GM12878 (cell line): ENCODE measurements around the gene PRKRIP1. TPM values are rescaled to one million over a fixed set of nuclear protein-coding genes. Genes with fewer than 3 reads are reported as not detected.

Experiments used
- ATAC-seq: fragments of 200-7000 bp; cut with Tn5 transposase; 3 replicates; pipeline ENCODE4 v1.9.1; 2020; ENCODE audit warnings: mild to moderate bottlenecking, moderate library complexity
- BruUV-seq: library from RNA; stranded (reverse); fragments of 400-500 nt; replicated peaks from 2 replicates; lab custom pipeline; 2021; lab: Mats Ljungman, UMichigan
- CTCF ChIA-PET: fragments of 300-600 bp; sonication (Branson Sonifier 250); formaldehyde crosslinking; extraction: SDS; loops from one replicate; lab custom pipeline; 2021; ENCODE audit warnings: inconsistent platforms; lab: Yijun Ruan, JAX
- POLR2A ChIA-PET: fragments of 350-600 bp; formaldehyde crosslinking; extraction: SDS; loops from one replicate; lab custom pipeline; 2021; ENCODE audit warnings: inconsistent platforms; lab: Charles Lee
- RAD21 ChIA-PET: fragments of 300-600 bp; sonication (Branson Sonifier 250); formaldehyde crosslinking; loops from one replicate; lab custom pipeline; 2023; ENCODE audit warnings: antibody characterized with exemption; ENCODE audit not compliant: unreplicated experiment; lab: Charles Lee
- SMC1A ChIA-PET: fragments of 300-600 bp; sonication (Branson Sonifier 250); formaldehyde crosslinking; loops from one replicate; lab custom pipeline; 2023; ENCODE audit not compliant: unreplicated experiment, uncharacterized antibody; lab: Charles Lee
- DNase-seq: peaks from one replicate; pipeline ENCODE4 v3.0.0-alpha.2; 2011; ENCODE audit warnings: low read depth, low spot score
- FAIRE-seq: peaks from 3 replicates; lab custom pipeline; 2011; peaks lifted over from hg19 to GRCh38; lab: Jason Lieb, UNC
- H2AFZ ChIP-seq: 2 replicates; pipeline ENCODE4 v1.6.0; 2011; ENCODE audit warnings: low read depth, low read length, control low read depth; ENCODE audit not compliant: control insufficient read depth
- H3K27ac ChIP-seq: 2 replicates; pipeline ENCODE4 v1.5.1; 2011; ENCODE audit warnings: control low read depth; ENCODE audit not compliant: control insufficient read depth, insufficient read depth
- H3K27me3 ChIP-seq, 2 experiments: replicated peaks in 1 of 2; 2 replicates each; pipeline versions ENCODE4 v1.6.0 to v1.6.1; 2011; ENCODE audit warnings: low read length in 1 of 2; ENCODE audit not compliant: control insufficient read depth in 2 of 2, insufficient read depth in 2 of 2
- H3K36me3 ChIP-seq, 2 experiments: 2 replicates each; pipeline ENCODE4 v1.5.1; 2011; ENCODE audit warnings: low read length in 1 of 2; ENCODE audit not compliant: control insufficient read depth in 2 of 2, insufficient read depth in 2 of 2
- H3K4me1 ChIP-seq: 2 replicates; pipeline ENCODE4 v1.6.1; 2011; ENCODE audit warnings: mild to moderate bottlenecking, low read length, moderate library complexity, mixed read lengths; ENCODE audit not compliant: control insufficient read depth, insufficient read depth
- H3K4me2 ChIP-seq: 2 replicates; pipeline ENCODE4 v1.6.0; 2011; ENCODE audit warnings: control low read depth; ENCODE audit not compliant: control insufficient read depth, insufficient read depth
- H3K4me3 ChIP-seq: fragments of 200-600 bp; sonication (generic); 2 replicates; pipeline ENCODE4 v1.5.1; 2016
- H3K79me2 ChIP-seq: 2 replicates; pipeline ENCODE4 v1.6.0; 2011; ENCODE audit warnings: low read length; ENCODE audit not compliant: control insufficient read depth, insufficient read depth
- H3K9ac ChIP-seq: 2 replicates; pipeline ENCODE4 v1.8.0; 2011; ENCODE audit warnings: low read length, control low read depth, mixed read lengths; ENCODE audit not compliant: control insufficient read depth, insufficient read depth
- H3K9me3 ChIP-seq: replicated peaks from 3 replicates; pipeline ENCODE4 v1.5.1; 2011; ENCODE audit warnings: mild to moderate bottlenecking, low read length; ENCODE audit not compliant: control insufficient read depth, insufficient read depth
- H4K20me1 ChIP-seq: 2 replicates; pipeline ENCODE4 v1.6.0; 2011; ENCODE audit not compliant: control insufficient read depth, insufficient read depth
- CHD1 ChIP-seq: IDR thresholded peaks from 2 replicates; pipeline ENCODE4 v1.6.1; 2012; ENCODE audit warnings: low read depth, low read length, improper control_type of control experiment
- EED ChIP-seq: sonication (generic); IDR thresholded peaks from 2 replicates; pipeline ENCODE4 v1.6.1; 2016; ENCODE audit warnings: antibody characterized with exemption, low read depth
- IKZF1 ChIP-seq: fragments of 450-650 bp; conservative IDR thresholded peaks from 2 replicates; pipeline ENCODE4 v1.6.1; 2017; ENCODE audit warnings: antibody characterized with exemption, mild to moderate bottlenecking
- IKZF2 ChIP-seq, 2 experiments: fragments of 450-650 bp; IDR thresholded peaks; 2 replicates each; pipeline ENCODE4 v1.6.1; 2017; ENCODE audit warnings: mild to moderate bottlenecking in 2 of 2, moderate library complexity in 2 of 2
- MTA3 ChIP-seq: IDR thresholded peaks from 2 replicates; pipeline ENCODE4 v1.6.1; 2012; ENCODE audit warnings: low read length, inconsistent platforms, borderline replicate concordance
- RAD21 ChIP-seq: IDR thresholded peaks from 2 replicates; pipeline ENCODE4 v1.6.1; 2011; ENCODE audit warnings: mild to moderate bottlenecking, low read depth, low read length, moderate library complexity; ENCODE audit not compliant: insufficient read depth
- RELA ChIP-seq: fragments of 450-650 bp; IDR thresholded peaks from 2 replicates; pipeline ENCODE4 v1.8.0; 2014; ENCODE audit warnings: borderline replicate concordance; ENCODE audit not compliant: partially characterized antibody
- SIN3A ChIP-seq: IDR thresholded peaks from 2 replicates; pipeline ENCODE4 v1.6.1; 2012; ENCODE audit warnings: low read depth, low read length, improper control_type of control experiment
- SMC3 ChIP-seq: IDR thresholded peaks from 2 replicates; pipeline ENCODE4 v1.6.1; 2011; ENCODE audit warnings: low read length, improper control_type of control experiment, borderline replicate concordance
- TCF12 ChIP-seq: IDR thresholded peaks from 2 replicates; pipeline ENCODE4 v1.6.1; 2011; ENCODE audit warnings: low read depth, mild to moderate bottlenecking, low read length
- WRNIP1 ChIP-seq: IDR thresholded peaks from 2 replicates; pipeline ENCODE4 v1.6.1; 2011; ENCODE audit warnings: low read depth, low read length, improper control_type of control experiment, borderline replicate concordance
- ZSCAN29 ChIP-seq: fragments of 450-650 bp; IDR thresholded peaks from 2 replicates; pipeline ENCODE4 v1.6.1; 2017; ENCODE audit warnings: mild to moderate bottlenecking, moderate library complexity
- WGBS: methylation state at CpG from one replicate; pipeline ENCODE4 v1.1.6; 2016; ENCODE audit warnings: low lambda C conversion rate; ENCODE audit not compliant: insufficient replicate concordance, insufficient coverage; ENCODE audit errors: missing lambda C conversion rate; 5-methylcytosine and 5-hydroxymethylcytosine counted together
- in situ Hi-C: fragments of 300-500 bp; cut with MboI; formaldehyde crosslinking; loops from 9 replicates; pipeline ENCODE4 v1.14.3; 2018; ENCODE audit warnings: mixed read lengths
- intact Hi-C: fragments of 100-400 bp; cut with micrococcal nuclease; formaldehyde crosslinking; loops from one replicate; pipeline ENCODE4 v1.14.2; 2022; ENCODE audit not compliant: unreplicated experiment
- polyA plus RNA-seq, 11 experiments: library from polyadenylated mRNA; depleted of rRNA in 4 of 11; unstranded in 6 of 11; stranded (reverse) in 5 of 11; fragments of >200 nt; fragmentation: Nextera tagmentation in 4 of 11; fragmentation: Illumina TruSeq in 1 of 11; extraction: Ambion mirVana in 4 of 11; extraction: Trizol in 1 of 11; gene quantifications; 1 replicate in 1 of 11; 2 replicates in 10 of 11; pipeline versions ENCODE4 v1.2.1 to v1.2.3, GENCODE V29; 2011 to 2016; ENCODE audit warnings: inconsistent platforms in 2 of 11, missing spikeins in 2 of 11, low read depth in 1 of 11
- total RNA-seq, 4 experiments: library from RNA; depleted of rRNA in 3 of 4; stranded (reverse); fragments of >200 nt in 3 of 4; fragmentation: Illumina TruSeq in 1 of 4; extraction: Trizol in 1 of 4; gene quantifications; 2 replicates each; pipeline versions ENCODE4 v1.2.1 to v1.2.3, GENCODE V29; 2013 to 2021
- TF ChIP-seq, protein P1 (sequence below): fragments of 450-650 bp; IDR thresholded peaks from 2 replicates; pipeline ENCODE4 v1.6.1; 2017; ENCODE audit warnings: mild to moderate bottlenecking, moderate library complexity
- TF ChIP-seq, protein P2 (sequence below): IDR thresholded peaks from 2 replicates; pipeline ENCODE4 v1.6.1; 2012; ENCODE audit warnings: low read depth, low read length, improper control_type of control experiment
- TF ChIP-seq, protein P3 (sequence below): fragments of 450-650 bp; IDR thresholded peaks from 2 replicates; pipeline ENCODE4 v1.6.1; 2017; ENCODE audit warnings: mild to moderate bottlenecking, low read depth, inconsistent platforms; ENCODE audit not compliant: poor library complexity, severe bottlenecking

Gene PRKRIP1
- total and polyA plus RNA-seq, 10 of the 15 experiments (the other 5 are each of a cell fraction or from before 2014, with no cell fraction given): 17.0 to 38.4 (median 25.5) TPM

DNA sequence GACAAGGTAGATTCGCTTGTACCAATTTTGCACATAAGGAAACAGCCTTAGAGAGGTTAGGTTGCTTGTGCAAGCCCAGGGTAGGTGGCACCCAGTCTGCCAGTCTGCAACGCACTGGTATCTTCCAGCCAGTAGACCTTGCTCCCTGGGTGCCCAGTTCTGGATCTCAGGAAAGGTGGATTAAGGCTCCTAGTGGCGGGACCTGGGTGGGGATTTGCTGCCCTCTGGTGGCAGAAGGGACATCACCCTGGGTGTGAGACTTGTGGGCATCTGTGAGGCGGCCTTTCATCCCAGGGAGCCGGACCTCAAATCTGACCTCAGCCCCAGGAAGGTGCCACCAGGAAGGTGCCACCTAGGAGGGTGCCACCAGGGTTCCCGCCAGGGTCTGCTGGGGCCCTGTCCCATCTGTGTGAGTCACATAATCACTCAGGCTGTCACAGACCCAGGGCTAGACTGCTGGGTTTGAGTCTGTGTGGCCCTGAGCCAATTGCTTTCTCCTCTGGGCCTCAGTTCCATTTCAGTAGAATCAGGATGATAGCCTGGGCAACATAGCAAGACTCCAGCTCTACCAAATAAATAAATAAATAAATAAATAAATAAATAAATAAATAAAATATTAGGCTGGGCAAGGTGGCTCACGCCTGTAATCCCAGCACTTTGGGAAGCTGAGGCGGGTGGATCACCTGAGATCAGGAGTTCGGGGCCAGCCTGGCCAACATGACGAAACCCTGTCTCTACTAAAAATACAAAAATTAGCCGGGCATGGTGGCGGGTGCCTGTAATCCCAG, 5.3 kb upstream of the PRKRIP1 start:
- peak; percentile 92 for ATAC-seq
- in situ Hi-C loops: loop anchor here (5.0 kb wide), 2 partner anchors 109 to 849 kb away; no protein-coding TSS in a partner anchor
- WGBS: 53% methylated on average over 12 of the region's 12 CpGs
- FAIRE-seq: peak; percentile 85
- no peaks in the 10 kb centered on the region for H3K9me3 ChIP-seq
- no TSS peak for BruUV-seq
- intact Hi-C loops: loop anchor here (1.0 to 10.0 kb wide), 2 partner anchors 112 to 846 kb away; no protein-coding TSS in a partner anchor
- ChIA-PET RAD21 (interaction anchor here (0.7 to 9.0 kb wide), 5 partner anchors 59 to 701 kb away, joined by 3 to 79 read pairs (median 4); no protein-coding TSS in a partner anchor), CTCF (interaction anchor here (0.6 to 13.5 kb wide), 25 partner anchors 10 to 793 kb away, joined by 3 to 205 read pairs (median 3); partner anchors contain the start of gene SH2B2), SMC1A (interaction anchor here (0.7 to 9.2 kb wide), 3 partner anchors 101 to 117 kb away, joined by 3 to 122 read pairs (median 6); no protein-coding TSS in a partner anchor), POLR2A (interaction anchor here (0.9 kb wide), 1 partner anchor 75 kb away, joined by 3 read pairs; no protein-coding TSS in a partner anchor)
- DNase-seq: no peak
- H4K20me1 ChIP-seq: no peaks in the 10 kb centered on the region
- H3K4me1 ChIP-seq: peaks cover 16% of the 10 kb centered on the region
- H3K27me3 ChIP-seq: no peaks in the 10 kb centered on the region
- H3K79me2 ChIP-seq: peaks cover 4% of the 10 kb centered on the region
- H3K9ac ChIP-seq: no peak overlapping the region
- peaks cover 3 to 22% of the 10 kb centered on the region in 2 experiments for H3K36me3 ChIP-seq
- H3K4me2 ChIP-seq: no peak overlapping the region
- H3K4me3 ChIP-seq: no peak overlapping the region
- no peak overlapping the region; the same call in 1 of the 2 replicates for H2AFZ ChIP-seq
- no peak overlapping the region for H3K27ac ChIP-seq
- TF ChIP-seq EED: peak; percentile 58
- TF ChIP-seq CHD1: no peak
- no peak for TF ChIP-seq SIN3A
- TF ChIP-seq IKZF2 (IDR thresholded peaks at IDR 0.05): peak; percentile 20 to 49; a peak in 2 of 4 replicates
- TF ChIP-seq, protein P1, sequence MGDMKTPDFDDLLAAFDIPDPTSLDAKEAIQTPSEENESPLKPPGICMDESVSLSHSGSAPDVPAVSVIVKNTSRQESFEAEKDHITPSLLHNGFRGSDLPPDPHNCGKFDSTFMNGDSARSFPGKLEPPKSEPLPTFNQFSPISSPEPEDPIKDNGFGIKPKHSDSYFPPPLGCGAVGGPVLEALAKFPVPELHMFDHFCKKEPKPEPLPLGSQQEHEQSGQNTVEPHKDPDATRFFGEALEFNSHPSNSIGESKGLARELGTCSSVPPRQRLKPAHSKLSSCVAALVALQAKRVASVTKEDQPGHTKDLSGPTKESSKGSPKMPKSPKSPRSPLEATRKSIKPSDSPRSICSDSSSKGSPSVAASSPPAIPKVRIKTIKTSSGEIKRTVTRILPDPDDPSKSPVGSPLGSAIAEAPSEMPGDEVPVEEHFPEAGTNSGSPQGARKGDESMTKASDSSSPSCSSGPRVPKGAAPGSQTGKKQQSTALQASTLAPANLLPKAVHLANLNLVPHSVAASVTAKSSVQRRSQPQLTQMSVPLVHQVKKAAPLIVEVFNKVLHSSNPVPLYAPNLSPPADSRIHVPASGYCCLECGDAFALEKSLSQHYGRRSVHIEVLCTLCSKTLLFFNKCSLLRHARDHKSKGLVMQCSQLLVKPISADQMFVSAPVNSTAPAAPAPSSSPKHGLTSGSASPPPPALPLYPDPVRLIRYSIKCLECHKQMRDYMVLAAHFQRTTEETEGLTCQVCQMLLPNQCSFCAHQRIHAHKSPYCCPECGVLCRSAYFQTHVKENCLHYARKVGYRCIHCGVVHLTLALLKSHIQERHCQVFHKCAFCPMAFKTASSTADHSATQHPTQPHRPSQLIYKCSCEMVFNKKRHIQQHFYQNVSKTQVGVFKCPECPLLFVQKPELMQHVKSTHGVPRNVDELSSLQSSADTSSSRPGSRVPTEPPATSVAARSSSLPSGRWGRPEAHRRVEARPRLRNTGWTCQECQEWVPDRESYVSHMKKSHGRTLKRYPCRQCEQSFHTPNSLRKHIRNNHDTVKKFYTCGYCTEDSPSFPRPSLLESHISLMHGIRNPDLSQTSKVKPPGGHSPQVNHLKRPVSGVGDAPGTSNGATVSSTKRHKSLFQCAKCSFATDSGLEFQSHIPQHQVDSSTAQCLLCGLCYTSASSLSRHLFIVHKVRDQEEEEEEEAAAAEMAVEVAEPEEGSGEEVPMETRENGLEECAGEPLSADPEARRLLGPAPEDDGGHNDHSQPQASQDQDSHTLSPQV: no peak
- peak; percentile 72 for TF ChIP-seq IKZF1
- TF ChIP-seq RAD21: peak; percentile 91
- 0 out of 2 replicates have a peak, but pooled peaks have one; percentile 16 for TF ChIP-seq ZSCAN29
- TF ChIP-seq TCF12: 0 out of 2 replicates have a peak, but pooled peaks have one; percentile 7
- TF ChIP-seq, protein P2, sequence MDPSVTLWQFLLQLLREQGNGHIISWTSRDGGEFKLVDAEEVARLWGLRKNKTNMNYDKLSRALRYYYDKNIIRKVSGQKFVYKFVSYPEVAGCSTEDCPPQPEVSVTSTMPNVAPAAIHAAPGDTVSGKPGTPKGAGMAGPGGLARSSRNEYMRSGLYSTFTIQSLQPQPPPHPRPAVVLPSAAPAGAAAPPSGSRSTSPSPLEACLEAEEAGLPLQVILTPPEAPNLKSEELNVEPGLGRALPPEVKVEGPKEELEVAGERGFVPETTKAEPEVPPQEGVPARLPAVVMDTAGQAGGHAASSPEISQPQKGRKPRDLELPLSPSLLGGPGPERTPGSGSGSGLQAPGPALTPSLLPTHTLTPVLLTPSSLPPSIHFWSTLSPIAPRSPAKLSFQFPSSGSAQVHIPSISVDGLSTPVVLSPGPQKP: no peak
- no peak for TF ChIP-seq WRNIP1
- TF ChIP-seq, protein P3, sequence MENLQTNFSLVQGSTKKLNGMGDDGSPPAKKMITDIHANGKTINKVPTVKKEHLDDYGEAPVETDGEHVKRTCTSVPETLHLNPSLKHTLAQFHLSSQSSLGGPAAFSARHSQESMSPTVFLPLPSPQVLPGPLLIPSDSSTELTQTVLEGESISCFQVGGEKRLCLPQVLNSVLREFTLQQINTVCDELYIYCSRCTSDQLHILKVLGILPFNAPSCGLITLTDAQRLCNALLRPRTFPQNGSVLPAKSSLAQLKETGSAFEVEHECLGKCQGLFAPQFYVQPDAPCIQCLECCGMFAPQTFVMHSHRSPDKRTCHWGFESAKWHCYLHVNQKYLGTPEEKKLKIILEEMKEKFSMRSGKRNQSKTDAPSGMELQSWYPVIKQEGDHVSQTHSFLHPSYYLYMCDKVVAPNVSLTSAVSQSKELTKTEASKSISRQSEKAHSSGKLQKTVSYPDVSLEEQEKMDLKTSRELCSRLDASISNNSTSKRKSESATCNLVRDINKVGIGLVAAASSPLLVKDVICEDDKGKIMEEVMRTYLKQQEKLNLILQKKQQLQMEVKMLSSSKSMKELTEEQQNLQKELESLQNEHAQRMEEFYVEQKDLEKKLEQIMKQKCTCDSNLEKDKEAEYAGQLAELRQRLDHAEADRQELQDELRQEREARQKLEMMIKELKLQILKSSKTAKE: no peak
- TF ChIP-seq MTA3: 0 out of 2 replicates have a peak, but pooled peaks have one; percentile 38
- no peak for TF ChIP-seq RELA
- peak; percentile 95 for TF ChIP-seq SMC3
